OCI-LY1 (cell line): ENCODE data around the gene APOC3.
A peak's percentile ranks its signal among the peaks of the same experiment; 100 is the strongest.

ENCODE experiments used
- H2AFZ ChIP-seq: fragments of 200-600 bp; sonication (generic), shearing (Covaris generic); 2 replicates; pipeline ENCODE4 v1.6.0; 2014; ENCODE audit warnings: antibody characterized with exemption, mild to moderate bottlenecking, low read length
- H3F3A ChIP-seq: fragments of 200-600 bp; sonication (generic), shearing (Covaris generic); 2 replicates; pipeline ENCODE4 v1.6.0; 2014; ENCODE audit warnings: mild to moderate bottlenecking, antibody characterized with exemption, low read length, moderate library complexity; ENCODE audit not compliant: insufficient read depth
- H3K27ac ChIP-seq: fragments of 200-600 bp; sonication (generic); 2 replicates; pipeline ENCODE4 v1.5.1; 2014; ENCODE audit warnings: low read length, mixed run types, mild to moderate bottlenecking, low read depth; ENCODE audit not compliant: poor library complexity, severe bottlenecking
- H3K27me3 ChIP-seq: fragments of 200-600 bp; sonication (generic); 2 replicates; pipeline ENCODE4 v1.6.0; 2014; ENCODE audit warnings: antibody characterized with exemption, mild to moderate bottlenecking, low read length, moderate library complexity; ENCODE audit not compliant: insufficient read depth
- H3K36me3 ChIP-seq: fragments of 200-600 bp; sonication (generic); 2 replicates; pipeline ENCODE4 v1.6.1; 2014; ENCODE audit warnings: mild to moderate bottlenecking, antibody characterized with exemption, low read length, moderate library complexity, mixed read lengths; ENCODE audit not compliant: insufficient read depth
- H3K4me1 ChIP-seq: fragments of 200-600 bp; sonication (generic); 2 replicates; pipeline ENCODE4 v1.5.1; 2014; ENCODE audit warnings: mild to moderate bottlenecking, low read length, moderate library complexity; ENCODE audit not compliant: insufficient read depth, severe bottlenecking
- H3K4me2 ChIP-seq: fragments of 200-600 bp; sonication (generic), shearing (Covaris generic); 2 replicates; pipeline ENCODE4 v1.6.1; 2014; ENCODE audit warnings: low read length
- H3K4me3 ChIP-seq: fragments of 200-600 bp; sonication (generic); 2 replicates; pipeline ENCODE4 v1.5.1; 2014; ENCODE audit warnings: low read length, low read depth, mild to moderate bottlenecking, mixed read lengths; ENCODE audit not compliant: poor library complexity, severe bottlenecking
- H3K79me2 ChIP-seq: fragments of 200-600 bp; shearing (Covaris generic); 2 replicates; pipeline ENCODE4 v1.6.1; 2016; ENCODE audit warnings: mixed run types, low read length, mixed read lengths; ENCODE audit not compliant: insufficient read depth
- H3K9ac ChIP-seq: fragments of 200-600 bp; sonication (generic), shearing (Covaris generic); 2 replicates; pipeline ENCODE4 v1.6.1; 2014; ENCODE audit warnings: mild to moderate bottlenecking, low read length, mixed read lengths
- H3K9me2 ChIP-seq: fragments of 200-600 bp; sonication (generic), shearing (Covaris generic); 2 replicates; pipeline ENCODE4 v1.6.1; 2014; ENCODE audit warnings: low read depth, mild to moderate bottlenecking, low read length, mixed read lengths
- H3K9me3 ChIP-seq: fragments of 200-600 bp; shearing (Covaris generic); 2 replicates; pipeline ENCODE4 v1.6.1; 2014; ENCODE audit warnings: low read length, mixed read lengths
- H4K20me1 ChIP-seq: fragments of 200-600 bp; sonication (generic), shearing (Covaris generic); 2 replicates; pipeline ENCODE4 v1.6.0; 2016; ENCODE audit warnings: mild to moderate bottlenecking, low read length; ENCODE audit not compliant: insufficient read depth
- EZH2 ChIP-seq: fragments of 200-600 bp; sonication (generic), shearing (Covaris generic); IDR thresholded peaks from 2 replicates; pipeline ENCODE4 v1.8.0; 2017; ENCODE audit warnings: borderline replicate concordance, mixed run types, mild to moderate bottlenecking, antibody characterized with exemption, low read length, moderate library complexity, mixed read lengths
- TF ChIP-seq, protein P1 (sequence below): fragments of 200-600 bp; sonication (generic), shearing (Covaris generic); IDR thresholded peaks from 2 replicates; pipeline ENCODE4 v1.5.1; 2017; ENCODE audit warnings: mild to moderate bottlenecking, antibody characterized with exemption, low read length, moderate library complexity, mixed read lengths

The APOC3 gene

GRCh38 chr11:116788534-116788933 is 41.2 kb upstream of the APOC3 start:
- Histone ChIP-seq H3K9me2 (no peaks in the 10 kb centered on the region), H3K4me3 (peak overlapping the region; percentile 89), H3K9me3 (no peaks in the 10 kb centered on the region), H3K4me2 (peak overlapping the region; percentile 98), H2AFZ (no peak overlapping the region), H3K9ac (peak overlapping the region; percentile 84), H3F3A (no peaks in the 10 kb centered on the region), H3K4me1 (peaks cover 28% of the 10 kb centered on the region), H3K27ac (no peak overlapping the region), H3K27me3 (no peaks in the 10 kb centered on the region), H3K36me3 (peaks cover 32% of the 10 kb centered on the region), H3K79me2 (peaks cover 10% of the 10 kb centered on the region; the same call in 1 of the 2 replicates), H4K20me1 (no peaks in the 10 kb centered on the region)
- no peak for TF ChIP-seq EZH2
- TF ChIP-seq, protein P1, sequence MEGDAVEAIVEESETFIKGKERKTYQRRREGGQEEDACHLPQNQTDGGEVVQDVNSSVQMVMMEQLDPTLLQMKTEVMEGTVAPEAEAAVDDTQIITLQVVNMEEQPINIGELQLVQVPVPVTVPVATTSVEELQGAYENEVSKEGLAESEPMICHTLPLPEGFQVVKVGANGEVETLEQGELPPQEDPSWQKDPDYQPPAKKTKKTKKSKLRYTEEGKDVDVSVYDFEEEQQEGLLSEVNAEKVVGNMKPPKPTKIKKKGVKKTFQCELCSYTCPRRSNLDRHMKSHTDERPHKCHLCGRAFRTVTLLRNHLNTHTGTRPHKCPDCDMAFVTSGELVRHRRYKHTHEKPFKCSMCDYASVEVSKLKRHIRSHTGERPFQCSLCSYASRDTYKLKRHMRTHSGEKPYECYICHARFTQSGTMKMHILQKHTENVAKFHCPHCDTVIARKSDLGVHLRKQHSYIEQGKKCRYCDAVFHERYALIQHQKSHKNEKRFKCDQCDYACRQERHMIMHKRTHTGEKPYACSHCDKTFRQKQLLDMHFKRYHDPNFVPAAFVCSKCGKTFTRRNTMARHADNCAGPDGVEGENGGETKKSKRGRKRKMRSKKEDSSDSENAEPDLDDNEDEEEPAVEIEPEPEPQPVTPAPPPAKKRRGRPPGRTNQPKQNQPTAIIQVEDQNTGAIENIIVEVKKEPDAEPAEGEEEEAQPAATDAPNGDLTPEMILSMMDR, result no peak

GRCh38 chr11:116788975-116789374 is 40.7 kb upstream of the APOC3 start:
- Histone ChIP-seq H3K4me3 (no peak overlapping the region), H3K9me3 (no peaks in the 10 kb centered on the region), H3K27me3 (no peaks in the 10 kb centered on the region), H3K9ac (no peak overlapping the region), H3K9me2 (no peaks in the 10 kb centered on the region), H3K4me2 (no peak overlapping the region), H3K4me1 (peaks cover 28% of the 10 kb centered on the region), H3K27ac (no peak overlapping the region), H2AFZ (no peak overlapping the region), H3F3A (no peaks in the 10 kb centered on the region), H3K79me2 (peaks cover 10% of the 10 kb centered on the region; the same call in 1 of the 2 replicates), H4K20me1 (no peaks in the 10 kb centered on the region), H3K36me3 (peaks cover 28% of the 10 kb centered on the region)
- TF ChIP-seq, protein P1, result no peak
- TF ChIP-seq EZH2, result no peak

GRCh38 chr11:116790167-116791001 is 39.3 kb upstream of the APOC3 start:
- H4K20me1 ChIP-seq, result no peaks in the 10 kb centered on the region
- no peaks in the 10 kb centered on the region for H3K9me3 ChIP-seq
- H3K4me3 ChIP-seq, result no peak overlapping the region
- H3K4me2 ChIP-seq, result no peak overlapping the region
- H3K79me2 ChIP-seq, result peaks cover 10% of the 10 kb centered on the region; the same call in 1 of the 2 replicates
- no peak for TF ChIP-seq EZH2
- TF ChIP-seq, protein P1, result no peak
- no peak overlapping the region for H3K27ac ChIP-seq
- peaks cover 28% of the 10 kb centered on the region for H3K4me1 ChIP-seq
- no peak overlapping the region for H3K9ac ChIP-seq
- no peaks in the 10 kb centered on the region for H3K27me3 ChIP-seq
- H3F3A ChIP-seq, result no peaks in the 10 kb centered on the region
- peaks cover 14% of the 10 kb centered on the region for H3K36me3 ChIP-seq
- H2AFZ ChIP-seq, result no peak overlapping the region
- no peaks in the 10 kb centered on the region for H3K9me2 ChIP-seq
